Keratinocyte (primary cell): ENCODE measurements around the gene TMEM30B. TPM values are rescaled to one million over a fixed set of nuclear protein-coding genes. Genes with fewer than 3 reads are reported as not detected.

ENCODE experiments used
- DNase-seq: peaks from one replicate; pipeline ENCODE4 v3.0.0-alpha.2; 2011; ENCODE audit warnings: low read depth, missing footprints, low spot score
- FAIRE-seq: peaks from 2 replicates; lab custom pipeline; 2011; peaks lifted over from hg19 to GRCh38; lab: Jason Lieb, UNC
- H2AFZ ChIP-seq: 2 replicates; pipeline ENCODE4 v1.6.0; 2012; ENCODE audit warnings: low read length, control low read depth, inconsistent platforms; ENCODE audit not compliant: control insufficient read depth
- H3K27ac ChIP-seq: 2 replicates; pipeline ENCODE4 v1.5.1; 2011; ENCODE audit warnings: low read length; ENCODE audit not compliant: control insufficient read depth, insufficient read depth
- H3K27me3 ChIP-seq: 3 replicates; pipeline ENCODE4 v1.6.0; 2011; ENCODE audit warnings: low read length; ENCODE audit not compliant: control insufficient read depth, insufficient read depth; ENCODE audit errors: extremely low read depth
- H3K36me3 ChIP-seq, 2 experiments: 2 replicates in 1 of 2; 3 replicates in 1 of 2; pipeline ENCODE4 v1.5.1; 2011; ENCODE audit warnings: low read length in 2 of 2, mild to moderate bottlenecking in 1 of 2; ENCODE audit not compliant: control insufficient read depth in 2 of 2, insufficient read depth in 2 of 2; ENCODE audit errors: extremely low read depth in 1 of 2
- H3K4me1 ChIP-seq: 3 replicates; pipeline ENCODE4 v1.5.1; 2011; ENCODE audit warnings: low read length; ENCODE audit not compliant: control insufficient read depth, insufficient read depth; ENCODE audit errors: extremely low read depth
- H3K4me2 ChIP-seq: 3 replicates; pipeline ENCODE4 v1.6.0; 2011; ENCODE audit warnings: low read depth, low read length; ENCODE audit not compliant: control insufficient read depth, insufficient read depth; ENCODE audit errors: extremely low read depth
- H3K4me3 ChIP-seq, 3 experiments: fragments of 200-600 bp in 1 of 3; sonication (generic) in 1 of 3; 2 replicates in 2 of 3; 3 replicates in 1 of 3; pipeline ENCODE4 v1.5.1; 2011 to 2016; ENCODE audit warnings: low read length in 3 of 3, mild to moderate bottlenecking in 3 of 3, control low read depth in 2 of 3, inconsistent platforms in 1 of 3, low read depth in 1 of 3, mixed read lengths in 1 of 3, mixed run types in 1 of 3, moderate library complexity in 1 of 3; ENCODE audit not compliant: control insufficient read depth in 2 of 3, insufficient read depth in 2 of 3; ENCODE audit errors: extremely low read depth in 1 of 3
- H3K79me2 ChIP-seq: 2 replicates; pipeline ENCODE4 v1.6.0; 2012; ENCODE audit warnings: low read length; ENCODE audit not compliant: control insufficient read depth, insufficient read depth
- H3K9ac ChIP-seq: 3 replicates; pipeline ENCODE4 v1.6.0; 2011; ENCODE audit warnings: low read length; ENCODE audit not compliant: control insufficient read depth, insufficient read depth; ENCODE audit errors: extremely low read depth
- H3K9me1 ChIP-seq: 3 replicates; pipeline ENCODE4 v1.6.0; 2011; ENCODE audit warnings: low read length; ENCODE audit not compliant: control insufficient read depth, insufficient read depth; ENCODE audit errors: extremely low read depth
- H3K9me3 ChIP-seq: 2 replicates; pipeline ENCODE4 v1.5.1; 2012; ENCODE audit warnings: low read depth, low read length; ENCODE audit not compliant: control insufficient read depth
- H4K20me1 ChIP-seq: 3 replicates; pipeline ENCODE4 v1.6.0; 2011; ENCODE audit warnings: low read length; ENCODE audit not compliant: control insufficient read depth, insufficient read depth; ENCODE audit errors: extremely low read depth
- CTCF ChIP-seq, 3 experiments: IDR thresholded peaks in 1 of 3; conservative IDR thresholded peaks in 1 of 3; optimal IDR thresholded peaks in 1 of 3; 2 replicates in 2 of 3; 3 replicates in 1 of 3; pipeline versions ENCODE3 to v1.5.1; 2011; ENCODE audit warnings: low read length in 3 of 3, mild to moderate bottlenecking in 3 of 3, moderate library complexity in 2 of 3, control low read depth in 1 of 3, inconsistent platforms in 1 of 3; ENCODE audit not compliant: insufficient read depth in 2 of 3; ENCODE audit errors: extremely low read depth in 1 of 3
- EZH2 ChIP-seq: IDR thresholded peaks from one replicate; pipeline ENCODE4 v1.6.1; 2012; ENCODE audit warnings: inconsistent platforms, mild to moderate bottlenecking, low read length, moderate library complexity
- dilution Hi-C: fragments of 300-500 bp; cut with MboI; formaldehyde crosslinking; loops from one replicate; pipeline ENCODE4 v1.7.0; 2020; ENCODE audit warnings: low sequenced_read_pairs; ENCODE audit not compliant: extremely low pct_ligation_motif_present
- polyA plus RNA-seq, 5 experiments: library from polyadenylated mRNA; depleted of rRNA in 3 of 5; stranded (reverse) in 3 of 5; stranded (forward) in 1 of 5; unstranded in 1 of 5; fragments of >200 nt; gene quantifications; 1 replicate in 1 of 5; 2 replicates in 3 of 5; 3 replicates in 1 of 5; pipeline versions ENCODE4 v1.2.1 to v1.2.3, GENCODE V29; 2011 to 2012; ENCODE audit warnings: missing spikeins in 2 of 5, low read depth in 1 of 5, low replicate concordance in 1 of 5

The TMEM30B gene
- polyA plus RNA-seq, 1 donor (not counting 4 experiments of a cell fraction or from before 2014, with no cell fraction given): 8.1 TPM

GRCh38 chr14:61319706-61320105 is 38.6 kb upstream of the TMEM30B start:
- H3K36me3 ChIP-seq: no peaks in the 10 kb centered on the region
- peaks cover 12% of the 10 kb centered on the region for H3K4me1 ChIP-seq
- H3K27ac ChIP-seq: no peak overlapping the region
- no peak for FAIRE-seq
- H3K4me2 ChIP-seq: no peak overlapping the region
- no peak overlapping the region for H2AFZ ChIP-seq
- TF ChIP-seq CTCF (optimal IDR thresholded peaks at IDR 0.05 in 1 of 3, IDR thresholded peaks at IDR 0.05 in 1 of 3, conservative IDR thresholded peaks at IDR 0.05 in 1 of 3; ENCODE audit: extremely low read depth in 1 of 3, insufficient read depth in 2 of 3, low read length in 3 of 3) (no peak), EZH2 (no peak)
- no peak overlapping the region for H3K9ac ChIP-seq
- H3K79me2 ChIP-seq: peaks cover 8% of the 10 kb centered on the region
- no peaks in the 10 kb centered on the region for H3K27me3 ChIP-seq
- H4K20me1 ChIP-seq: no peaks in the 10 kb centered on the region
- no peaks in the 10 kb centered on the region for H3K9me1 ChIP-seq
- no peak overlapping the region for H3K4me3 ChIP-seq
- dilution Hi-C loops: no loop called here
- no peaks in the 10 kb centered on the region for H3K9me3 ChIP-seq
- no peak for DNase-seq

DNA sequence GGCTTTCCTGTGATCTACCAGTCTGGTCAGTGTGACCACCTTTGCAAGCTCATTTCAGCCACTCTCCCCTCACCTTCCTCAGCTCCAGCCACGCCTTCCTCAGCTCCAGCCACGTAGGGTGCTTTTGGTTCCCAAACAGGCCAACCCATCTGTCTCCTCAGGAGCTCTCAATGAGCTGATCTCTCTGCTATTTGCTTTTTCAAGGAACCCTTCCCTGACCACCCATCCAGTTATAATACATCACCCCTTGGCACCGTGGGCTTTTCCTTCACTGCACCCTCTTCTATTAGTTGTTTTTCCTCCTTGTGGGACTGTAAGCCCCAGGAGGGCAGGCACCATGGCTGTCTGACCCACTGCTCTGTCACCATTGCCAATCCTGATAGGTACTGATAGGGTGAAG is 37.9 kb upstream of the TMEM30B start:
- Histone ChIP-seq H3K27ac (no peak overlapping the region), H3K79me2 (peaks cover 7% of the 10 kb centered on the region), H3K4me3 (no peak overlapping the region), H3K4me1 (peaks cover 11% of the 10 kb centered on the region), H3K9ac (no peak overlapping the region), H3K4me2 (no peak overlapping the region), H3K36me3 (no peaks in the 10 kb centered on the region), H3K9me1 (no peaks in the 10 kb centered on the region), H4K20me1 (no peaks in the 10 kb centered on the region), H3K9me3 (no peaks in the 10 kb centered on the region), H3K27me3 (no peaks in the 10 kb centered on the region), H2AFZ (no peak overlapping the region)
- TF ChIP-seq CTCF (optimal IDR thresholded peaks at IDR 0.05 in 1 of 3, IDR thresholded peaks at IDR 0.05 in 1 of 3, conservative IDR thresholded peaks at IDR 0.05 in 1 of 3; ENCODE audit: extremely low read depth in 1 of 3, insufficient read depth in 2 of 3, low read length in 3 of 3) (no peak), EZH2 (no peak)
- dilution Hi-C loops: no loop called here
- FAIRE-seq (no peak), DNase-seq (no peak)
